Keratinocyte (primary cell): ENCODE data around the gene SPTLC3. TPM values are rescaled to one million over a fixed set of nuclear protein-coding genes. Genes with fewer than 3 reads are reported as not detected.

ENCODE experiments used
- DNase-seq: peaks from one replicate; pipeline ENCODE4 v3.0.0-alpha.2; 2011; ENCODE audit warnings: low read depth, missing footprints, low spot score
- FAIRE-seq: peaks from 2 replicates; lab custom pipeline; 2011; peaks lifted over from hg19 to GRCh38; lab: Jason Lieb, UNC
- H2AFZ ChIP-seq: 2 replicates; pipeline ENCODE4 v1.6.0; 2012; ENCODE audit warnings: low read length, control low read depth, inconsistent platforms; ENCODE audit not compliant: control insufficient read depth
- H3K27ac ChIP-seq: 2 replicates; pipeline ENCODE4 v1.5.1; 2011; ENCODE audit warnings: low read length; ENCODE audit not compliant: control insufficient read depth, insufficient read depth
- H3K27me3 ChIP-seq: 3 replicates; pipeline ENCODE4 v1.6.0; 2011; ENCODE audit warnings: low read length; ENCODE audit not compliant: control insufficient read depth, insufficient read depth; ENCODE audit errors: extremely low read depth
- H3K36me3 ChIP-seq, 2 experiments: 2 replicates in 1 of 2; 3 replicates in 1 of 2; pipeline ENCODE4 v1.5.1; 2011; ENCODE audit warnings: low read length in 2 of 2, mild to moderate bottlenecking in 1 of 2; ENCODE audit not compliant: control insufficient read depth in 2 of 2, insufficient read depth in 2 of 2; ENCODE audit errors: extremely low read depth in 1 of 2
- H3K4me1 ChIP-seq: 3 replicates; pipeline ENCODE4 v1.5.1; 2011; ENCODE audit warnings: low read length; ENCODE audit not compliant: control insufficient read depth, insufficient read depth; ENCODE audit errors: extremely low read depth
- H3K4me2 ChIP-seq: 3 replicates; pipeline ENCODE4 v1.6.0; 2011; ENCODE audit warnings: low read depth, low read length; ENCODE audit not compliant: control insufficient read depth, insufficient read depth; ENCODE audit errors: extremely low read depth
- H3K4me3 ChIP-seq, 3 experiments: fragments of 200-600 bp in 1 of 3; sonication (generic) in 1 of 3; 2 replicates in 2 of 3; 3 replicates in 1 of 3; pipeline ENCODE4 v1.5.1; 2011 to 2016; ENCODE audit warnings: low read length in 3 of 3, mild to moderate bottlenecking in 3 of 3, control low read depth in 2 of 3, inconsistent platforms in 1 of 3, low read depth in 1 of 3, mixed read lengths in 1 of 3, mixed run types in 1 of 3, moderate library complexity in 1 of 3; ENCODE audit not compliant: control insufficient read depth in 2 of 3, insufficient read depth in 2 of 3; ENCODE audit errors: extremely low read depth in 1 of 3
- H3K79me2 ChIP-seq: 2 replicates; pipeline ENCODE4 v1.6.0; 2012; ENCODE audit warnings: low read length; ENCODE audit not compliant: control insufficient read depth, insufficient read depth
- H3K9ac ChIP-seq: 3 replicates; pipeline ENCODE4 v1.6.0; 2011; ENCODE audit warnings: low read length; ENCODE audit not compliant: control insufficient read depth, insufficient read depth; ENCODE audit errors: extremely low read depth
- H3K9me1 ChIP-seq: 3 replicates; pipeline ENCODE4 v1.6.0; 2011; ENCODE audit warnings: low read length; ENCODE audit not compliant: control insufficient read depth, insufficient read depth; ENCODE audit errors: extremely low read depth
- H3K9me3 ChIP-seq: 2 replicates; pipeline ENCODE4 v1.5.1; 2012; ENCODE audit warnings: low read depth, low read length; ENCODE audit not compliant: control insufficient read depth
- H4K20me1 ChIP-seq: 3 replicates; pipeline ENCODE4 v1.6.0; 2011; ENCODE audit warnings: low read length; ENCODE audit not compliant: control insufficient read depth, insufficient read depth; ENCODE audit errors: extremely low read depth
- EZH2 ChIP-seq: IDR thresholded peaks from one replicate; pipeline ENCODE4 v1.6.1; 2012; ENCODE audit warnings: inconsistent platforms, mild to moderate bottlenecking, low read length, moderate library complexity
- dilution Hi-C: fragments of 300-500 bp; cut with MboI; formaldehyde crosslinking; loops from one replicate; pipeline ENCODE4 v1.7.0; 2020; ENCODE audit warnings: low sequenced_read_pairs; ENCODE audit not compliant: extremely low pct_ligation_motif_present
- polyA plus RNA-seq, 5 experiments: library from polyadenylated mRNA; depleted of rRNA in 3 of 5; stranded (reverse) in 3 of 5; stranded (forward) in 1 of 5; unstranded in 1 of 5; fragments of >200 nt; gene quantifications; 1 replicate in 1 of 5; 2 replicates in 3 of 5; 3 replicates in 1 of 5; pipeline versions ENCODE4 v1.2.1 to v1.2.3, GENCODE V29; 2011 to 2012; ENCODE audit warnings: missing spikeins in 2 of 5, low read depth in 1 of 5, low replicate concordance in 1 of 5
- TF ChIP-seq, protein P1 (sequence below), 3 experiments: IDR thresholded peaks in 1 of 3; conservative IDR thresholded peaks in 1 of 3; optimal IDR thresholded peaks in 1 of 3; 2 replicates in 2 of 3; 3 replicates in 1 of 3; pipeline versions ENCODE3 to v1.5.1; 2011; ENCODE audit warnings: low read length in 3 of 3, mild to moderate bottlenecking in 3 of 3, moderate library complexity in 2 of 3, control low read depth in 1 of 3, inconsistent platforms in 1 of 3; ENCODE audit not compliant: insufficient read depth in 2 of 3; ENCODE audit errors: extremely low read depth in 1 of 3

SPTLC3 gene
- polyA plus RNA-seq, 1 donor (not counting 4 experiments of a cell fraction or from before 2014, with no cell fraction given) = 11.4 TPM

DNA sequence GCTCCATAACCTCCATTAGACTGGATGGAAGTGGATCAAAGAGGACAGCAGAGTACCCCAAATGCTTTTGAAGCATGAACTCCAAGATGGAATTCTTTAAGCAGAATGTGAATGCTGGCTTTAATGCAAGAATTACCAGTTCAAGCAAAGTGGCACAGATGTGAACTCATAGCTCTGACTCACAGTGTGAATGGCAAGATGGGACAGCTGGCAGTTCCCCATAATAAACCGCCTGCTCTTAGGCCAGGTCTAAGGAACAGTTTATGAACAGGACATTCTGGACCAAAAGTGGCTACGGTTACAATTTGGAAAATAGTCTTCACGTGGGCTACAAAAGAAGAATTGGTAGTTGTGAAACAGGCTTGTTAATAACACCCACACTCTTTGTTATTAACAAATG is 76.5 kb downstream of the SPTLC3 start:
- no peak for TF ChIP-seq EZH2
- TF ChIP-seq, protein P1, sequence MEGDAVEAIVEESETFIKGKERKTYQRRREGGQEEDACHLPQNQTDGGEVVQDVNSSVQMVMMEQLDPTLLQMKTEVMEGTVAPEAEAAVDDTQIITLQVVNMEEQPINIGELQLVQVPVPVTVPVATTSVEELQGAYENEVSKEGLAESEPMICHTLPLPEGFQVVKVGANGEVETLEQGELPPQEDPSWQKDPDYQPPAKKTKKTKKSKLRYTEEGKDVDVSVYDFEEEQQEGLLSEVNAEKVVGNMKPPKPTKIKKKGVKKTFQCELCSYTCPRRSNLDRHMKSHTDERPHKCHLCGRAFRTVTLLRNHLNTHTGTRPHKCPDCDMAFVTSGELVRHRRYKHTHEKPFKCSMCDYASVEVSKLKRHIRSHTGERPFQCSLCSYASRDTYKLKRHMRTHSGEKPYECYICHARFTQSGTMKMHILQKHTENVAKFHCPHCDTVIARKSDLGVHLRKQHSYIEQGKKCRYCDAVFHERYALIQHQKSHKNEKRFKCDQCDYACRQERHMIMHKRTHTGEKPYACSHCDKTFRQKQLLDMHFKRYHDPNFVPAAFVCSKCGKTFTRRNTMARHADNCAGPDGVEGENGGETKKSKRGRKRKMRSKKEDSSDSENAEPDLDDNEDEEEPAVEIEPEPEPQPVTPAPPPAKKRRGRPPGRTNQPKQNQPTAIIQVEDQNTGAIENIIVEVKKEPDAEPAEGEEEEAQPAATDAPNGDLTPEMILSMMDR (optimal IDR thresholded peaks at IDR 0.05 in 1 of 3, IDR thresholded peaks at IDR 0.05 in 1 of 3, conservative IDR thresholded peaks at IDR 0.05 in 1 of 3; ENCODE audit: extremely low read depth in 1 of 3, insufficient read depth in 2 of 3, low read length in 3 of 3) = no peak
- Histone ChIP-seq H3K4me1 (no peaks in the 10 kb centered on the region), H3K4me3 (no peak overlapping the region), H3K27ac (no peak overlapping the region), H3K4me2 (no peak overlapping the region), H3K9ac (no peak overlapping the region), H2AFZ (no peak overlapping the region), H3K79me2 (no peaks in the 10 kb centered on the region), H3K9me1 (no peaks in the 10 kb centered on the region), H3K36me3 (no peaks in the 10 kb centered on the region), H4K20me1 (no peaks in the 10 kb centered on the region), H3K9me3 (no peaks in the 10 kb centered on the region), H3K27me3 (no peaks in the 10 kb centered on the region)
- DNase-seq (no peak), FAIRE-seq (no peak)
- dilution Hi-C loops = no loop called here

DNA sequence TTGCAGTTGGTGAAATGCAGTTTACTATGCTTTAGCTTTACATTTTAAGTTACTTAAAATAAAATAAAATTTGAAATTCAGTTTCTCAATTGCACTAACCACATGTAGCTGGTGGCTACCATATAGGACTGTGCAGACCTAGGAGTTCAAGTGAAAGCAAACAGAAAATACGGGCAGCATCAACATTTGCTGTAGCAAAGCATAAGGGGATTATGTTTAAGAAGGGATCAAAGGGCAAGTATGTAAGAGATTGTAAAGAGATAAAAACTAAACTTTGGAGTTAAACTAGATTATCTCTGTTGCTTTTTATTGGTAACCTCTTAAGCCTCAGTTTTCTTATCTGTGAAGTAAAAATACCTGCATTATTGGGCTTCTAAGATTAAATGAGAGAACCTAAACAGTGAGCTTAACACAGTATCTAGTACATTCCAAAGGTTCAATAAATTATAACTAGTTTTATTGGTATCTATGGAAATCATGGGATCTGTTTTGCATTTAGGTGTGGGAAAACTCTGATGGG is 81.2 kb downstream of the SPTLC3 start:
- peaks cover 0 to 3% of the 10 kb centered on the region in 2 experiments for H3K36me3 ChIP-seq
- H2AFZ ChIP-seq = no peak overlapping the region
- TF ChIP-seq, protein P1 (optimal IDR thresholded peaks at IDR 0.05 in 1 of 3, IDR thresholded peaks at IDR 0.05 in 1 of 3, conservative IDR thresholded peaks at IDR 0.05 in 1 of 3; ENCODE audit: extremely low read depth in 1 of 3, insufficient read depth in 2 of 3, low read length in 3 of 3) = no peak
- TF ChIP-seq EZH2 = no peak
- H3K4me1 ChIP-seq = no peaks in the 10 kb centered on the region
- no peaks in the 10 kb centered on the region for H3K79me2 ChIP-seq
- no peak overlapping the region for H3K27ac ChIP-seq
- H3K4me2 ChIP-seq = no peak overlapping the region
- FAIRE-seq = no peak
- no peaks in the 10 kb centered on the region for H3K9me3 ChIP-seq
- no peaks in the 10 kb centered on the region for H3K27me3 ChIP-seq
- no peaks in the 10 kb centered on the region for H3K9me1 ChIP-seq
- dilution Hi-C loops = no loop called here
- no peak overlapping the region for H3K9ac ChIP-seq
- no peak for DNase-seq
- no peak overlapping the region for H3K4me3 ChIP-seq
- no peaks in the 10 kb centered on the region for H4K20me1 ChIP-seq
